ENCODE data around the gene PROB1.
"Not testable (repeated sequence)": the region's sequence is repeated elsewhere in the genome, so short reads cannot be mapped to it uniquely, and the experiment has no call there.

Gene PROB1

DNA sequence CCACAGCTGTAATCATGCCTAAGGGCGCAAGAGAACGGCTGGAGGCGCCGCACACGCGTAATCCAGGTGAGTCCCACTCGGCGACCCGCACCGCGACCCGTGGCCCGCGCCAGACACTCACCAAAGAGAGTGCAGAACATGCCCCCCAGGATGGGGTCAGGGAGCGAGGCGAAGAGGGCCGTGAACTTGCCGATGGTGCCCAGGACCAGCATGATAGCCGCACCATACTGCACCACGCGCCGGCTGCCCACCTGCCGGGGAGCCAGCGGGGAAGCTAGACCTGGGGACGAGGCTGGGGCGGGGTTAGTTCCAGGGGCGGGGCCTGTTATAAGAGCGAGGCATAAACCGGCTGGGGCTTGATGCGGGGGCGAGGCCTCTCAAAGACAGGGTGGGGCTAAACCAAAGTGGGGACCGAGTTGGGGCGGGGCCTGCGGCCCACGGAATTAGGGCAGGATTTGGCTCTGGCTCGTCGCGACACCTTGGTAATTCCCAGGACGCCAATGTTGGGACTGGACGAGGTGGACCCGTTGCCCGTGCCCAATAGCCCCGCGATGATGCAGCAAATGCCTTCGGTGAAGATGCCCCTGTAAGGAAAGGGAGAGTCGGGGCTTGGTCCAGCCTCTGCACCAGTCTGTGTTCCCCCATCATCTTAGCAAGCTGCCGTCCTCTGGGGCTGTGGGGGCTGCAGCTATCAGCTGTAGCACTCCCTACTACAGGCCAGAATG is 16.6 kb downstream of the PROB1 start:
- DNase-seq = no peak

DNA sequence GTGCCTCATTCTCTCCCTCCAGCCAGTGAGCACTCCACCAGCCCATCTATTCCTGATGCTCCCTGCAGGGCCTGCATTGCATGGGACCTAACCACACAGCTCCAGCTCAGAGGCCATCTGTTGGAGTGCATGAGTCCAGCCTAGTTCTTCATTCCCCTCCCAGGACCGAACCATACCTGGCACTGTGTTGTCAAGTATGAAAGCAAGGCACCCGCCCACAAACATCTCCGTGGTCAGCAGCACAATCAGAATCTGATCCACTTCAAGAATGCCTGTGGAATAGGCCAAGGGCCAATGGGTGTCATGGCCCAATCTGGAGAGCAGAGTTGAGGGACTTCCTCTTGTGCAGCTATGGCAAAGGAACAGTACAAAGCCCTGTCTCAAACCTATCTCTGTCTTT is 17.7 kb downstream of the PROB1 start:
- no peak for DNase-seq

DNA sequence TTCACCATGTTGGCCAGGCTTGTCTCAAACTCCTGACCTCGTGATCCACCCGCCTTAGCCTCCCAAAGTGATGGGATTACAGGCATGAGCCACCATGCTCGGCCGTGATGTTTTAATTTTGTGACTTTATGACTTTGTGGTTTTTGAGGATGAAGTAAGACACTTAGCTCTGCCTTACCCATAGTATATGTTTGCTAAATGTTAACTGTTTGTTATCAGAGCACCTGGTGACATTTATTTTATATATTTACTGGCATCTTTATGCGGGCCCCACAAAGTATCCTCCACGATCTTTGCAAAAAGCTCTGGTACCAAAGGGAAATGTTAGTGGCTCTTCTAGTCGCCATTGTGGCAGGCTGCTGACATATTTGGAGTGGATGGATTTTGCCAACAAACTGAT is 18.5 kb downstream of the PROB1 start:
- DNase-seq = no peak

DNA sequence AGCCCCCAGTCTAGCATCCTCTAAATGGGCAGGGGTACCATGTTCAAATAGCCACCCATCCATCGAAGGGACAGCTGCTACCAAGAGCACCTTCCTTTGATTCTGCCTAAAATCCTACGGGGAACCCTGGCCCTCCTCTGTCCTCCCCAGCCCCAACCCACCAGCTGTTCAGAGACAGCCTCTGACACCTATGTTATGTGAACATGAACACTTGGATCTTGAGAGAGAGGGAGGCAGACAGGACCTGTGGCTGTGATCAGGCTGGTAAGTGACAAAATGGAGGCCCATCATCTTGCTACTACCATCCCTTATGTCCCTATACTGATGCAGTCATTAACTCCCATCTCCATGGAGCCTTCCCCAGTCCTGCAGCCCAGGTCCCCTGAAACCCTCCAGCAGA is 20.0 kb downstream of the PROB1 start:
- DNase-seq = no peak

DNA sequence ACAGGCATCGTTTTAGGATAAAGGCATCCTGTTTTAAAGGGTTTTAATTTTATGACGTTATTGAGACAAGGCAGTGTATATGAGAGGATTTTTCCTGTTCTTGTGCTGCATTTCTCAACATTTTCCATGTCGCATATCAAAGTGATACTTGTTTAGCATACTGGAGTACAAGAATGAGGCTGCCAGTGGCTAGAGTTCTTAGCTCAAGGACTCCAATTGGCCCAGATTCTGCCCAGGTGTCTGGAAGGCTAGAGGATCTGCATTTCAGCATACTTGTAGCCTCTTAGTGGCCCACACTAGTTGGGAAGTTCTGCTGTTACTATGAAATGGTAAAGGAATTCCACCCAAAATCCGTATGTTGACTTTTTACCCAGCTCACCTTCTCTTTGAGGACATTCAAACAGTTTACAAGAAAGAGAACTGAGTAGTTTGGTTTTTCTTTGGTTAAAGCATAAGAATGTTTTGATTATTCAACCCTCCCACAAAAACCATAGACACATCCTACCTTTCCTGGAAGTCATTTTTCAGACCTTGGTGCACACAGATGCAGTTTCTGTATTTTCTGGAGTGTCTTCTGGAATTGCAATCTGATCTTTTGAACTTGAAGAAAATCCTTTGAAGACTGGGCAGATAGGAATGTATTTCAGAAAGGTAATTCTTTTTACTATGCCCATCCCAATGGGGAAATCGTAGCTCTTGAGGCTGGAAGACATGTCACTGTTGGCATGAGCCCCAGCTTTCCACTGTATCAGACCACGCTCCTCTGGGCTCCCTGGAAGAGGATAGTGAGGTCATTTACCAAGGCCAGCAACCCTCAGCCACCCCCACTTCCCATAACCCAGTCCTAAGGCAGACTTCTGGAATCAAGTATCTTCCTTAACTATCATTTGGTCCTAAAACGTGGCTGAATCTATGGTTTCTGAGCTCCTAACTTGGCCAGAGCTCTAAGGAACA is 23.1 kb downstream of the PROB1 start:
- DNase-seq = no peak

DNA sequence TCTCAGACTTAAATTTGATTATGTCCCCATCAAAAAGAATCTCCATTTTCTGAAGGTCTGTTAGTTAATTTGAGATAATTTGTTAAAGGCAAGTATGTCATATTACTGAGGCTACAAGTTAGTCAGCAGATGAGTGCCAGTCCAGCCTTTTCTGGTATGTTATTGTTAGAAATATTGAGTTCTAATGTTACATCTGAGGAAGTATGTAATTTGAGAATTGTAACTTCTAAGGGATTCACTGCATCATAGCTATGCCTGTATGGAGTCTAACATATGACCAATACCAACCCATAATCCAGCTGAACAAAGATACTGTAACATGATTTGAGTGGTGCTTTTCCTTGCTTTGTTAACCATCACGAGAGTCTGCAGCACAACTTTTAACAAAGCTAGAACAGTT is 25.7 kb downstream of the PROB1 start:
- DNase-seq = no peak

DNA sequence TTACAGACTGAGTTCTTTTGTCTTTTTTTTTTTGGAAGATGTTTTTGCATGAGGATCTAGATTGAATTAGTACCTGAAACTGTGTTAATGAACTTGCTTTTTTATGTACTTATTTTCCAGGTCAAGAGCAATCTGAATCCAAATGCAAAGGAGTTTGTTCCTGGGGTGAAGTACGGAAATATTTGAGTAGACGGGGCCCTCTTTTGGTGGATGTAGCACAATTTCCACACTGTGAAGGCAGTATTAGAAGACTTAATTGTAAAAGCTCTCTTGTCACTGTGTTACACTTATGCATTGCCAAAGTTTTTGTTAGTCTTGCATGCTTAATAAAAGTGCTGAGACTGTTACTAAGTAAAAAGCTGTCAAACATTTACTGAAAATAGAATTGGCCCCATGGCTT is 26.3 kb downstream of the PROB1 start:
- no peak for DNase-seq

DNA sequence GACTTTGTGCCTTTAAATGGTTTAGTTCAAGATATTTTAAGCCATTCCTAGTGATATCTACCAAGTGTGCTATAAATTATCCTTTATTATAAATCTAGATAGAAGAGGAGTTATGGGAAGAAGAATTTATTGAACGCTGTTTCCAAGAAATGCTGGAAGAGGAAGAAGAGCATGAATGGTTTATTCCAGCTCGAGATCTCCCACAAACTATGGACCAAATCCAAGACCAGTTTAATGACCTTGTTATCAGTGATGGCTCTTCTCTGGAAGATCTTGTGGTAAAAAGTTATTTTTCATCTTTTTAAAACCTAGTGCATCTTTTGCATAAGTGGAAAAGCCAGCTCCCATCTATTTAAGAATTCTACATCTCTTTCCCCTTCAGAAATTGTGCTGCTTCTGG is 30.4 kb downstream of the PROB1 start:
- no peak for DNase-seq

DNA sequence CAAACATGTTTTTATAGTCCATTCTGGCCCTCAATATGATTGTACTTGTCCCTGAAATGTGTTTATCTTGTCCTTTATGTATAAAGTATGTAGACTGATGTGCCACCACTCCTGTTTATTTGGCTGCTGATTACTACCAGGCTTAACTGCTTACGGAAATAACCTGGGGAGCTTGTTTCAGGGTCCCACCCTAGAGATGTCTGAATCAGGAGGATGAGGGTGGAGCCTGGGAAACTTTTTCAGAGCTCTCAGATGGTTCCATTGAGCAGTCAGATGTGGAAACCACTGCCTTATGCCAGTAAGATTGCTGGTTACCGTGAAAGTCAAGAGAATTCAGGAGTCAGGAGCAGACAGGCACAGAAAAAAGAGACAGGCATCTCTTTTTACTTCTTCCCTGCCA is 31.0 kb downstream of the PROB1 start:
- DNase-seq = no peak

DNA sequence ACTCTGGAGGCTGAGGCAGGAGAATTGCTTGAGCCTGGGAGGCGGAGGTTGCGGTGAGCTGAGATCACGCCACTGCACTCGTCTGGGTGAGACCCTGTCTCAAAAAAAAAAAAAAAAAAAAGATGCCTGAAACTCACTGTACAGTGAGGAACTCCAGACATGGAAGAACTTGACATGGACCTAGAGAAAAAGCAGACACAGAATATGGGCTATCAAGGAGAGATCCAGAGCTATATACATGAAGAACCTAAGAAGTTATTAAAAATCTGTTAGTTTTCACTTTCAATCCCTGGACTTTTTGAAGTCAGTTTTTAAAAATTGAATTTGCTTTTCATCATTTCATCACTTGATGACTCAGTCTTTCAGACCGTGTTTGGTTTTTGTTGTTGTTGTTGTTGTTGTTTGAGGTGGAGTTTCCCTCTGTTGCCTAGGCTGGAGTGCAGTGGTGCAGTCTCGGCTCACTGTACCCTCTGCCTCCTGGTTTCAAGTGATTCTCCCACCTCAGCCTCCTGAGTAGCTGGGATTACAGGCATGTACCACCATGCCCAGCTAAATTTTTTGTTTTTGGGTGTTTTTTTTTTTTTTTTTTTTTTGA is 33.0 kb downstream of the PROB1 start:
- DNase-seq = no peak

DNA sequence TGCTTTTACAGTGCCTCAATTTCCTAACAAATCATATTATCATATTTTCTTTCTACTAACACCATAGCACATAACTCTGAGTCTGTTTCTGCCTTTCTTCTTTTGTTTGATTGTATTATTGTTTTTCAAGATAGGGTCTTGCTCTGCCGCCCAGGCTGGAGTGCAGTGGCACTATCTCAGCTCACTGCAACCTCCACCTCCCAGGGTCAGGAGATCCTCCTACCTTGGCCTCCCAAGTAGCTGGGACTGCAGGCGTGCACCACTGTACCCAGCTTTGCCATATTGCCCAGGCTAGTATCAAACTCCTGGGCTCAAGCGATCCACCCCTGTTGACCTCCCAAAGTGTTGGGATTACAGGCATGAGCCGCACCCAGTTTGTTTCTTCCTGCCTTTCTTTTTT is 34.5 kb downstream of the PROB1 start:
- no peak for DNase-seq

DNA sequence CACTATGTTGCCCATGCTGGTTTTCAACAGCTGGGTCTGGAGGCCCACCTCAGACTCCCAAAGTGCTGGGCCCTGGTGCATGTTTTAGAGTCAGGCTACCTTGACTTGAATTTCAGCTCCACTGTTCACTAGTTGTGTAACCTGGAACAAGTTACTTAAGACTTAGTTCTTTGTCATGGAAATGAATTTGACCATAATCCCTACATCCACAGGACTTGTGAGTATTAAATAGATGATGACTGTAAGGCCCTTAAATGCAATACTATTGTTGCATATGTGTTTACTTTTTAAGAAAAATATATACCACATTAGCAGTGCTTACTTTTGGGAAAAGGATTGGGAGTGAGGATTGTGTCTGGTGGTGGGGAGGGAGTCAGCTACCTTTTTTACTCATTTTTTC is 36.8 kb downstream of the PROB1 start:
- DNase-seq = no peak

DNA sequence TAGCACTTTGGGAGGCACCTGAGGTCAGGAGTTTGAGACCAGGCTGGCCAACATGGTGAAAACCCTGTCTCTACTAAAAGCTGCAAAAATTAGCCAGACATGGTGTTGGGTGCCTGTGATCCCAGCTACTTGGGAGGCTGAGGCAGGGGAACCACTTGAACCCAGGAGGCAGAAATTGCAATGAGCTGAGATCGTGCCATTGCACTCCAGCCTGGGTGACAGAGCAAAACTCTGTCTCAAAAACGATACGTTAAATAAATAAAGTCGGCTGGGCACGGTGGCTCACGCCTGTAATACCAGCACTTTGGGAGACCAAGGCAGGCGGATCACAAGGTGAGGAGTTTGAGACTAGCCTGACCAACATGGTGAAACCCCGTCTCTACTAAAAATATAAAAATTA is 39.0 kb downstream of the PROB1 start:
- DNase-seq = not testable (repeated sequence)

DNA sequence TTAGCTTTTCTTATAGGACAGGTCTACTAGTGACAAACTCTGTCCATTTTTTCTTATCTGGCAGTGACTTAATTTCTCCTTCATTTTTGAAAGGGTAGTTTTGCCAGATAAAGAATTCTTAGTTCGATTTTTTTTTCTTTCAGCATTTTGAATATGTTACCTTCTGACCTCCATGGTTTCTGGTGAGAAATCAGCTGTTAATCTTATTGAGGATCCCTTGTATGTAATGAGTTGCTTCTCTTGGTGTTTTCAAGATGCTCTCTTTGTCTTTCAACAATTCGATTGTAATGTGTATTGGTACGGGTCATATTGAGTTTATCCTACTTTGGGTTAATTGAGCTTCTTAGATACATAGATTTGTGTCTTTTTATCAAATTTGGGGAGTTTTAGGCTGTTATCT is 40.7 kb downstream of the PROB1 start:
- no peak for DNase-seq

DNA sequence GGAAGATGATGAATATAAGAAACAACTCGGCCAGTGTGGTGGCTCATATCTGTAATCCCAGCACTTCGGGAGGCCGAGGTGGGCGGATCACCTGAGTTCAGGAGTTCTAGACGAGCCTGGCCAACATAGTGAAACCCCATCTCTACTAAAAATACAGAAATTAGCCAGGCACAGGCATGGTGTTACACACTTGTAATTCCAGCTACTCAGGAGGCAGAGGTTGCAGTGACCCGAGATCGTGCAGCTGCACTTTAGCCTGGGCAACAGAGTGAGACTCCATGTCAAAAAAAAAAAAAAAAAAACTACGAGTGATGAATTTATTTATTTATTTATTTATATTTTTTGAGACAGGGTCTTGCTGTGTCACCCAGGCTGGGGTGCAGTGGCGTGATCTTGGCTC is 47.0 kb downstream of the PROB1 start:
- not testable (repeated sequence) for DNase-seq

DNA sequence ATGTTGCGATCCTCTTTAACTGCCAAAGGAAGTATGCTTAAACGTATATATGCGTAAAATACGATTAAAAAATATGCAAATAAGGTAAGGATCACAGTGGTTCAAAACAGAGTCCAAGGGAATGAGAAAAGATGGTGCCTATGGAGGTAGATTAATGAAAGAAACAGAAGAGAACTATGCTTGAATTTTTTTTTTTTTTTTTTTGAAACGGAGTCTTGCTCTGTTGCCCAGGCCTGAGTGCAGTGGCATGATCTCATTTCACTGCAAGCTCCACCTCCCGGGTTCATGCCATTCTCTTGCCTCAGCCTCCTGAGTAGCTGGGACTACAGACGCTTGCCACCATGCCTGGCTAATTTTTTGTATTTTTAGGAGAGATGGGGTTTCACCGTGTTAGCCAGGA is 49.5 kb downstream of the PROB1 start:
- not testable (repeated sequence) for DNase-seq

DNA sequence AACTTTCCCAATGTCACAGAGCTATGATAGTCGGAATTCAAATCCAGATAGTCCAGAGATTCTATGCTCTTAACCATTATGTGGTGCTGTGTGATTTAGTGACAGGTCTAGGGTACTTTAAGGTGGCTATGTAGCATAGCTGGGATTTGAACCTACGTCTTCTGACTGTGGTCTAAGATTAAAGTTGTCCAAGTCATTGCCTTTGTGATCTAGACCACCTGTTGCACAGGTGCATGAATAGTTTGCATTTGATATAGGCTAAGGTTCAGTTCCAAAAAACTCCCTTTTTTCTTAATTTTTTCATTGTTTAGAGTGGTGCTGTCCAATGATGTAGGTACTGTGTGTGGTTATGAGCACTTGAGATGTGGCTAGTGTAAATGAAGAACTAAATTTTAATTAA is 50.7 kb downstream of the PROB1 start:
- no peak for DNase-seq

DNA sequence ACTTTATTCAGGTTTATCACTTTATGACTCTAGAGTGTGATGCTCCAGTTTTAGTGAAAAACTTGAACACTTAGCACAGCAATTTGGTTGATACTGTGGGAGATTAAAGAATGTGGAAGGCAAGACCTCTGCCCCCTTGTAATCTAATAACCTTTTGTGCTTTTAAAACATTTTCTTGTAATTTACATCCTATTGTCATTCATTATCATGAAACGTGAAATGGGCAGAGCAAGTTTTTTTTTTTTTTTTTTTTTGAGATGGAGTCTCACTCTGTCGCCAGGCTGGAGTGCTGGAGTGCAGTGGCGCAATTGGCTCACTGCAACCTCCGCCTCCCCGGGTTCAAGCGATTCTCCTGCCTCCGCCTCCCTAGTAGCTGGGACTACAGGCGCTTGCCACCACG is 51.4 kb downstream of the PROB1 start:
- DNase-seq = no peak

DNA sequence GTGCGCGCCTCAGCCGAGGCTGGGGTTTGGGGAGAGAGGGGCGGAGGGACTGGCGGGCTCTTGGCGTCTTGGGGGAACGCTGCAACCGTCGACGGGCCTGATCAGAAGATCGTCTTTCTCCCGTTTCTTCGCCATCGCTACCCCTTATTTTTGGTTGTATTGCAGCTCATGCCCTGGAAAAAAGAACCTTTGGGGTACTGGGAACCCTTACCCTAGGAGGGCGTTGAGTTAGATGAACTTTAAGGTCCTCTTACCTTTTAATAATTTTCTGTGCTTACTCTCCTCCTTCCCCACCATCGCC is 52.5 kb downstream of the PROB1 start:
- peak in 1 of 4 experiments; percentile 58 for DNase-seq

DNA sequence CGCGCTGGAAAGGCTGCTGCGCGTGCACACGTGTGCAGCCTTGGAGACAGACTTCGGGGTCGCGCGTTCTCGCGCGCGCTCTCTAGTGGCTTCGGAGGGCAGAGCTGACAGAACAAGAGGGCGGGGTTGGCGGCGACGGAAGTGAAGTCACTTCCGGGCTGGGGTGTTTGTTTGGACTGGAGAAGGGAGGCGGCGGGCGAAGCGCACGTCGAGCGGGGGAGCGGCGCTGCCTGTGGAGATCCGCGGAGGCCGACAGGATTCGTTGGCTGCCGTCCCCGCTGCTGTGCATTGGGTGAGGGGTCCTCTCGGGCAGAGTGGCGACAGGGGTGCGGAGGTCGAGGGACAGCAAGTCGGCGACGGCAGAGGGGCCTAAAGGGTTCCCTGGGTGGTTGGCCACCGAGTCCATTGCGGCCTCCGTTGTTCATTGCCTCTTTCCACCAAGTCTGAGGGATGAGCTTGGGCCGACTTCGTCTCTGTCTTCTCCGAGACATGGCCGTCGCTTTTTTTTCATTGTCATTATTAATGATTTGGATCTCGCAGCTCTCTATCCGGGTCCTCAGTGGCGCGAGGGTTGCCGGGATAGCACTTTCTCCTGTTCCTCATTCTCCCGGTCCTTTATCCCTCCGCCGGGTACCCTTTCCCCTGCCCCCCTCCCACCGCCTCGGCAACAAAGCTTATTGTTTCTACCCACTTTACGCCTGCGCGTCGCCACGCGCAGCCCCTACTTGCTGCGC is 53.0 kb downstream of the PROB1 start, which contains the start of gene PAIP2:
Gene PAIP2, plus strand, starts transcription at position 166 of the 734 bp plus-strand sequence. CDS start 21,931 bp downstream, outside the sequence.
- peak; percentile 90 to 96 (median 94) for DNase-seq

DNA sequence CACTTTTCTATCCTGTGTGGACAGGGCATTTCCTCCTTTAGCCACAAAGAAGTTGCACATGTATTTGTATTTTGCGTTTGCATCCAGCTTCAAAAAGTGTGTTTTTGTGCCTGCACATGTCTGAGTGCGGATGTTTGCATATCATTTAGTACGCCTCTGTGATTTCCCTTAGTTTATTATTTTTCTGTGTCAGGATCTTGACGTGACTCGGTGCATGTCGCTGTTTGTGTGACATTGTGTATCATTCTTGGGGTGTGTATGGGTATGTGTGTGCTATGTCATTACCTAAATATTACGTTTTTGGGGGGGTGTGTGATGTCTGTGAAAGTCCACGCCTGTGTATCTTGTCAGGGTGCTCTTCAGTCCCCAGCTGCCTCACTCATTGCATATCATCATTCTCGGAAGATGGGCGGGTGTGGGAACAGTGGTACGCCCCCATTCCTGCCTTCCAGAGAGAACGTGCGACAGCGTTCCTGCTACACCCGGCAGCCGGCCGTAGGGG is 53.7 kb downstream of the PROB1 start:
- no peak for DNase-seq

Measured in activated CD4-positive, CD25-positive, alpha-beta regulatory T cell (primary cell).